HG03354 (cell line): Measurements from ENCODE around the gene RFNG.

Source experiments
- ATAC-seq: cut with Tn5 transposase; IDR thresholded peaks from one replicate; pipeline ENCODE4 v1.9.1; 2021; ENCODE audit warnings: mild to moderate bottlenecking; ENCODE audit not compliant: unreplicated experiment, poor library complexity, severe bottlenecking

Gene RFNG

DNA sequence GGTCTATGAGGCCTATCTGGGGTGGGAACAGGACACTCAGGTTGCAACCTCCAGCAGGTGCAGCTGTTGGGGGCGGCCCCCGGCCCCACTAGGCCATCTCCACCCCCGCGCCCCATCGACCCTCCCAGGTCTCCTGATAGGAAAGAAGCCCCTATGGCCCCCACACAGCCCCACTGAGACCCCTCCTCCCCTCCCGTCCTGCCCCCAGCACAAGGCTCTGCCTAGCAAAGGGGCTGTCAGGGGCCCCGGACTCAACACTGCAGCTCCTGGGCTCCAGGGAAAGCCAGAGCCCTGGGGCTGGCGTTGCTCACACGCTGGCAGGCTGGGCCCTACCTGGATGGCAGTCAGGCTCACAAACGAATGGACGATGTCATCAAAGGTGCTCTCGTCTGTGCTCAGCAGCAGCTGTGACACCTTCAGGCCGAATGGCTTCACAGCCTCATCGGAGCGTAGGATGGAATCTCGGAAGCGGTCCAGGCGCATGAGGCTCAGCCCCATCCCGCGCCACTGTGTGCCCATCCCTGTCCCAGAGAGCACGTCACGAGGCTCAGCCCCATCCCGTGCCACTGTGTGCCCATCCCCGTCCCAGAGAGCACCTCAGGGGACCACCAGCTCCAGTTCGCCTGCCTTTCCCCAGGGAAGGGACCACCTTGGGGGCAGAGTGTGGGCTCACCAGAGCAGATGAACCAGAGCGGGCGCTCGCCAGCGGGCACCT lies 39.1 kb upstream of the RFNG start:
- no peak for ATAC-seq

DNA sequence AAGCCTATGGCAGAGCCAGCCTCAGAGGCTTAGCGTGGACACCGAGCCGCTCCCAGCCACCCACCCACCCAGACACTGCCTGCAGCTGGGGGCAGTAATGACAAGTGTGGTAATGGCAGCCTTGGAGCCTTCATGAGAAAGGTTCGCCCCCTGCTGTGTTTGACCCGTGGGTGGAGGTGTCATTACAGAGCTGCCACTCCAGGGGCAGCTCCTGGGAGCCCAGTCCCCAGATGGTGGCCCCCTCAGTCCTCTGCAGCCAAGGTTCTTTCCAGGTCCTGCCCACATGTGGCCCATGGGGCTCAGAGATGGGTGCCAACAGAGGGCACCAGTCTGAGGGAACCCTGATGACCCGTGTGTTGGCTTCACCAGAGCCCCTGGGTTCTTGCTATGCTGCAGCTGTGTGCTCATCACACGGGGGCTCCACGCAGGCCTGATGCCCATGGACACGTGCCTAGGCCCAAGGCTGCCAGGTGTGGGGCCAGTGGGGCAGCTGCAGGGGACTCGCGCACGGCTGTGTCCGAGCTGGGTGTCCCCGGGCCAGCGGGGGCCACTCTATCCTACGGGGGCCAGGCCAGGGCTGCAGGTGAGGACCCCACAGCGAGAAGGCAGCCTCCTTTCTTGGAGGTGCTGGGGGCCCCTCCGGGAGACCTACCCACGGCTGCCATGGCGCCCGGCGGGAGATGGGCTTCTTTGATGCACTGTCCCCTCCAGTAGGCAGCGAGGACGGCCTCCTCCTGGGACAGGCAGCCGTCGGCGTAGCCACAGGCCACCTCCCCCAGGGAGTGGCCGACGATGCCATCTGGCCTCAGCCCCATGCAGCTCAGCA lies 38.3 kb upstream of the RFNG start:
- ATAC-seq, result no peak

DNA sequence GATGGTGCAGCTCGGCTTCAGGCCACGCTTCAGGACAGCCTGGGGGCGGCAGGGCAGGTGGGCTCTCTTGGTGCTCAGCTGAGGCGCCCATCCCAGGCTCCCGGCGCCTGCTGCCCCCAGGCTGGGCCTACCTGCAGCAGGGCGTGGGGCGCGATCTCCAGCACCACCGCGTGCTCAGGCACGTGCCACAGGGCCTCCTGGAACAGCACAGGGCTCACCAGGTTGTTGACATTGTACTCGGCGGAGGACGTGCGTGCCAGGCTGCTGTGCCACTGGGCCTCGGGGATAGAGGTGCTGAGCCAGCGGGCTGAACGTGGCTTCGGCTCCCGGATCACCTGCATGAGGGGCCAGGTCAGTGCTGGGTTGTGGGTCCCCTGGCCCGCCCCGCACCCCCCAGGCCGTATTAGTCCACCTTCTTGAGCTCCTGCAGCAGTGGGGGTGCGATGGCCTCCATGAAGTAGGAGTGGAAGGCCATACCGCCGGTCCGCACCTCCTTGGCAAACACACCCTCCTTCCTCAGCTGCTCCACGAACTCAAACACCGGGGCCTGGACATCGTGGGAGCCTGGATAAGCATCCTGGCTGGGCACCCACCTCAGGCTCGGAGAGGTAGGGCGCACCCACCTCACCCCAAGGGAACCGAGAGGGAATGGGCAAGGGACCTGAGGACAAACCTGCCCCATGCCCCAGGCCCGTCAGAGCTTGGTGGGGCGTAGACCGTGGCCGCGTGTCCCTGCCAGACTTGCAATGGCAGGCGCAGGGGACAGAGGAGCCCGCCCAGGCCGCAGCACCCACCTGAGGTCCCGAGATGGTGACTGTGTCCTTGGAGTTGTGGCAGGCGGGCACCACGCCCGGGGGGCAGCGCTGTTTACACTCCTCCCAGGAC lies 37.5 kb upstream of the RFNG start:
- ATAC-seq, result no peak

DNA sequence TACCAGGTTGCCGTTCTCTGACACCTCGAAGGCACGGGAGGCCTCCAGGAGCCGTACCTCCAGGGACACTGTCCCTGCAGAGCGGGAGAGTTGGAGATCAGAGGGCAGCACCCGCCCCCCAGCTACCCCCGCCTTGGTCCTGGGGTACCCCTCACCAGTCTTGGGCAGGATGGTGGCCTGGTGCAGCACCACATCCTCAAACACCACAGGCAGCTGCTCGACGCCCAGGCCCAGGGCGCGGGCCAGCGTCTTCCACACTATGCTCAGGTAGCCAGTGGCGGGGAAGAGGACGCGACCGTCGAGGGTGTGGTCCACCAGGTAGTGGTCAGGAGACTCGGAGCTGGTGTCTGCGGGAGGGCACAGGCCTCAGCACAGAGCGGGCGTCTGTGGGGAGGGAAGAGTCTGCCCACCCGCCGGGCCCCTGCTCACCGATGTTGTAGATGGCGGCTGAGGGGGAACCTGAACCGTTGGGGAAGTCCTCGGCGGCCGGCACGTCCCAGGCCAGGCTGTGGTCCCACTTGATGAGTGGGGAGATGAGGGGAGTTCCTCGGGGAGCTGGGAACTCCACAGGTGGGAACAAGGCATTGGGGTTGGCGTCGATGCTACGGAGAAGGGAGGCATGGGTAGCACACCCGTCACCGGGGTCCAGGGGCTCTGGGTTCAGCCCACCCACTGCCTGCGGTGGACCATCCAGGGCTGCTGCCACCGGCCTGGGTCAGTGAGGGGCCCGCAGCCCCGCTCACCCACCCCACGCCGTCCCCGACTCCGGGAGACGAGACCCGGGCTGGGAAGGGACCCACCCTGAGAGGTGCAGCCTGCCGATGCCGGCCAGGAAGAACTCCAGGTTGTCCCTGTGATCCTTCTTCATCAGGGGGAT lies 36.6 kb upstream of the RFNG start:
- no peak for ATAC-seq

DNA sequence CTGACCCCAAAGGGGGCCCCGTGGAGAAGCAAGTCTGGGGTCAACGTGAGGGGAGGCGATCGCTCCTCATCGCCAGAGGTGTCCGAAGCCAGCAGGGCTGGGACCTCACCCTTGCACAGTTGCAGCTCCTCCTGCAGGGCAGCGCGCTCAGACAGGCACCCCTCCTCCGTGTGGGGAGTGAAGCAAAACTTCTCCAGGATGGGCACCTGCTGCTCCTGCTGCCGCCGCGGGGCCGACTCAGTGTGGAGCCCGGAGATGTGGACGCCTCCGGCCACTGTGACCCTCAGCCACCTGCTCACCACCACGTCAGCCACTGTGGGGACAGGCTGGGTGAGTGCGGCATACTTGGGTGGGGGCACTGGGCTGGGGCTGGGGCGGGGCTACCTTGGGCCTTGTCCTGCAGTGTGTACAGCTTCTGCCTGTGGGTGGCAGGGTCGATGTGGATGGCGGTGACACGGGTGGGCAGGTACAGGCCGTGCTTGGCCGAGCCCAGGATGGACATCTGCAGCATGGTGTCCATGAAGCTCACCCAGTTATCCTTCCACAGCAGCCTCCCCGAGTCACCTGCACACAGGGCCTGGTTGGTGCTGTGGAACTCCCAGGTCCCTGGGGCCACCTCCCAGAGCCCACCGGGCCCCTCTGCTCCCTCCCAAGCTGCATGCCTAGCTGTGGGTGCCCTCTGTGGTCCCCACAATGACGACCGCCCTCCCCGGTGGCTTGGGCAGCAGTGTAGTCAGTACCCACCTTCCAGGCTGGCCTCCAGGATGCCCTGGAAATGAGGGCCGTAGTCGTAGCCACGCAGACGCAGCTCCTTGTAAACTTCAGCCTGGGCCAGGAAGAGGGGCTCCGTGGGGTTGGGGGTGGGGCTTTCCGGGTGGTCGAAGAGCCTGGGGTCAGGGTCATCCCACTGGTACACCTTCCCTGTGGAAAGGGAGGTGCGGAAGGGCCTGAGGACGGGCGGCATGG lies 35.6 kb upstream of the RFNG start:
- no peak for ATAC-seq

DNA sequence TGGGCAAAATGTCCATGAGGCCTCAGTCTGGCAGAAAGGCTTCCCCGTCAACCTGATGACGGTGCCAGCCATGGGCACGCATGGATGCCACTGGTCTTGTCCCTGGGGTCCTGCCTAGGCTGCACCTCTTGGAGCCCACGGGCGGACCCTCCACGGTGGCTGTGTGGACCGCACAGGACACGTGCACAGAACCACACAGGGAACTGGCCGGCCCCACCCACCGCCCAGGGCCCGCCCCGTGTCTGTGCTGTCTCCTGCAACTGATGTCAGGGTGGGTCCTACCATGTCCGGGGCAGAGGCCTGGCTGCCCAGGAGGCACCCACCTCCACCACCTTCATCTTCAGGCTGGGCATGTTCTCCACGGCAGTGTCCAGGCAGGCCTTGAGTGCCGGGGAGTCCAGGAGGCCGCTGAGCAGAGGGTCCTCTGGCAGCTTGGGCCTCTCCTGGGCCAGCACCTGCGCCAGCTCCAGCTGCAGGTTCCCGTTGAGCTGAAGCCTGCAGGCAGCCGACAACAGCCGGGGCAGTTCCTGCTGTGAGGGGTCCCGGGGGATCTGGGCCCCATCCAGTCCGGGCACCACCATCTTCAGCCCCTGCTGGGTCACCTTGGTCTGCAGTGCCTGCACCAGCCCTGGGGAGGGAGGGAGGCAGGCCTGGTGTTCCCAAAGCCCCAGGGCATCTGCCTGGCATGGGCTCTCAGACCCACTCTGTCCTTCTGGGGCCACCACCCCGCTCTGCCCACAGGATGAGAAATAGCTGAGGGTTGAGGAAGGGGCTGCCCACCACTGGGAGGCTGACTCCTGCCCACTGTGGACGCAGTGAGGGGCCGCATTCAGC lies 34.5 kb upstream of the RFNG start:
- no peak for ATAC-seq

DNA sequence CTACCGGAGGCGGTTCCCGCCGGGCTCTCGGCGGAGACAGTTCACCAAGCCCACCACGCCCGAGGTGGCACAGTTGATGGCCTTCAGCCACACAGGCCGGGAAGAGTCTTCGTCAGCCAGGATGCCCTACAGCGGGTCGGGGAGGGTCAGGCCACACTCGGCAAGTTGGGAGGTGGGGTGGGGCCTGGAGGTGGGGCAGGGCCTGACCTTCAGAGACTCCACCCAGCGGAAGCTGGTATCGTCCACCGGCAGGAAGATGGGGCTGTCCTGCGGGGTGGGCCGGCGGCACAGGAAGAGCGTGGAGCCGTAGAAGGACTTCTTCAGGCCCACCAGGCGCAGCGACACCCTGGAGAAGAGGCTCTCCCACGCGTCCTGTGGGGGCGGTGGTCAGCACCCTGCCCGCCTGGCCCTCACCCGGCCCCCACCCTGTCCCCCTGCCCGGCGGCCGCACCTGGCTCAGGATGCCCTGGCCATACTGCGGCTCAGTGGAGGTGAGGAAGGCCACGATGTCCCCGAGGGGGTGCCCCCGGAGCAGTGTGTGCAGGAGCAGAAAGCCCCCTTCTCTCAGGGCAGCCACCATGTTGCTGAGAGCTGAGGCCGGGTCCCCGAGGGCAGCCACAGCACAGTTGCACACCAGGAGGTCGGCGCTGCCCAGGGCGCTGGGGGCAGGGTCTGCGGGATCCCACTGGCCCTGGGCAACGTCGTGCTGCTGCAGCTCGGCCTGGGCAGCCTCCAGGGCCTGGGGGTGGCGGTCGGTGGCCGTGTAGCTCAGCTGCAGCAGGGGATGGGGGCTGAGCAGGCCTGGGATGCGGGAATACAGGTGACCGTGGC lies 33.6 kb upstream of the RFNG start:
- ATAC-seq, result no peak

DNA sequence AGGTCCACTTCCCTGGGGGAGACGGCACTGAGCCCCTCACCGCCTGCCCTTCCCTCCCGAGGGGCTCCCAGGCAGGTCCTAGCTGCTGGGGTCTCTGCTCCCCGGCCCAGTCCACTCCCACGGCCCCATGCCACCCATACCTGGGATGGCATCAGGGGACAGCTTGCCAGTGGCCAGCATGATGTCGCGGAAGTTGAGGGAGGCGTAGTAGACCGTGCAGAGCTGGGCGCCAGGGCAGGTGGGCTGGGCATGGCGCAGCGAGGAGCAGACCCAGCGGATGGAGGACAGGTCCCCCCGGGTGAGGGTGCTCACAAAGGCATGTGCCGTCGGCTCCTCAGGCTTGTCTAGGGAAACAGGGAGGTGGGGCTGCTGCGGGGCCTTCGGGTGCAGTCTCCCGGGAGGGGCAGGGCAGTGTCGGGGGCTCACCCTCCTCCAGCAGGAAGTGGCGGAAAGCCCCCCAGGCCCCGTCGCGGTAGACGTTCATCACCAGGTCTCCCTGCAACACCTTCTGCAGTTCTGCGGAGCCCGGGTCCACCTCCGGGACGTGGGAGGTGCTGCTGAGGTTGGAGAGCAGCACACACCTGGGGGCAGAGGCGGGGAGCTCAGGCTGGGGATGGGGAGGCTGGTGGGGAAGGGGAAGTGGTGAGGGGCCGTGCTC lies 32.9 kb upstream of the RFNG start:
- ATAC-seq, result no peak

DNA sequence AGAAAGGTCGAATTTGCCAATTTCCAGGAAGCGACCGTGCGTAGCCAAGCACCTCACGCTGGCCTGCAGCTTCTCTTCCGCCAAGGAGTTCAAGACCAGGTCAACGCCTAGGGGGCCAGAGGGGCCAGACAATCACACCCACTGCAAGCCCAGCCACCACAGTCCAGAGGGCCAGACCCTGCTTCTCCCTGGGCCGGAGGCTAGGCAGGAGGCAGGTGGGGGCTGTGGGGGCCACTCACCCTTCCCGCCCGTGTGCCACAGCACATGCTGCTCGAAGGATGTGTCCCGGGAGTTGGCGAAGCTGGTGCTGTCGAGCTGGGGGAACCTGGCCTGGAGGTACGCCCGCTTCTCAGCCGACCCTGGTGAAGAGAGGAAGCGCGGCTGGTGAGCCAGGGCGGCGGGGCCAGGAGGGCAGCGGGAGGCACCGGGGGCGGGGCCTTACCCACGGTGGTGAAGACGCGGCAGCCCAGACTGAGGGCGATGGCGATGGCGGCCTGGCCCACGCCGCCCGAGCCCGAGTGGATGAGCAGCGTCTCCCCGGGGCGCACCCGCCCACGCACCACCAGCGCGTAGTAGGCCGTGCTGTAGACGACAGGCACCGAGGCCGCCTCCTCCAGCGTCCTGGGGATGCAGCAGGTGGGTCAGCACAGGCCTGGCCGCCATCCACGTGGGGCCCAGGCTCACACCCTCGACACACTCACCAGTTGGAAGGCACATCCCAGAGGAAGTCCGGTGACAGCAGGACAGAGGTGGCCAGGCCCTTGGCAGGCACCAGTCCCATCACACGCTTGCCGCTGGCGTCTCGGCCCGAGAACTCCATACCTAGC lies 32.1 kb upstream of the RFNG start:
- no peak for ATAC-seq

DNA sequence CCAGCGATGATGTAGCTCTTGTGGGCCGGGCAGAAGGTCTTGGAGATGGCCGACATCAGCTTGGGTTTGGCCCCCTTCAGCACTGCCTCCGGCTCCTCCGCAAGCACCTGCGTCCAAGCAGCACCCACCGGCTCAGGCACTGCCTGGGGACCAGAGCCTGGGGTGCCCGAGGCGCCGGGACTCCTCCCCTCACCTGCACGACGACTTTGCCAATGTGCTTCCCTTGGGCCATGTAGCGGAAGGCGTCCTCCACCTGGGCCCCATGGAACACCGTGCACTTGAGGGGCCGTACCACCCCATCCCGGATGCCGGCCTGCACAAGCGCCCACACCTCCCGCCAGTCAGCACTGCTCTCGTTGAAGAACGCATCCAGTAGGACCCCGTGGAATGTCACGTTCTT lies 31.4 kb upstream of the RFNG start:
- ATAC-seq, result no peak

DNA sequence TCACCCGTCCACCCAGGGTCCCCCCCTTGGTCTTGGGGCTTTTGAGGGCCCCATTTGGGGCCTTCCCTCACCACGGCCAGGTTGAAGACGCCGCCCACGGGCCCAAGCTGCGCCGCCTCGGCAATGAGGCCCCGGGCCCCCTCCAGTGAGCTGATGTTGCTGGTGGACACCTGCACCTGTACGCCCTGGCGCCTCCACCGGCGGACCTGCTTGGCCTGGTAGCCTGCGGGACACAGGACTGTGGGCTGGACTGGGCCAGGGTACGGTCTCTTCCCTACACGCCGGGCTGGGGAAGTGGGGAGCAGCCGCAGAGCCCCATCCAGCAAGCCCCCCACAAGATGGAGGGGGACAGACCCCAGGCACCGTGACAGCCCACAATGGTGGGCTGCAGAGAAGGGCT lies 30.8 kb upstream of the RFNG start:
- no peak for ATAC-seq

DNA sequence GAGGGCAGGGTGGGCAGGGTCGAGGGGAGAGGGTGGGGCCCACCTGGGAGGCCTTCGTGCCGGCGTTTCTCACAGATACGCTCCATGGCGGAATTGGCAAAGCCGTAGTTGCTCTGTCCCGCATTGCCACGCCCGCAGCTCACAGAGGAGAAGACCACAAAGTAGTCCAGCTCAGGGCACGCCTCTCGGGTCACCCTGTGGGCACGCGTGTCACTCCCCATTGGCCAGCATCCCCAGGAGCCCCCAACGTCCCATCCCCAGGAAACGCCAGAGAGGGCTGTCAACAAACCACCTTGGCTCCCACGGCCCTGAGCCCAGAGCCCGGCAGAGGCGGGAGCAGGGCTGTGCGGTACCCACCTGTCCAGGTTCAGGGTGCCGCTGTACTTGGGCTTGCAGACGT lies 30.4 kb upstream of the RFNG start:
- no peak for ATAC-seq

DNA sequence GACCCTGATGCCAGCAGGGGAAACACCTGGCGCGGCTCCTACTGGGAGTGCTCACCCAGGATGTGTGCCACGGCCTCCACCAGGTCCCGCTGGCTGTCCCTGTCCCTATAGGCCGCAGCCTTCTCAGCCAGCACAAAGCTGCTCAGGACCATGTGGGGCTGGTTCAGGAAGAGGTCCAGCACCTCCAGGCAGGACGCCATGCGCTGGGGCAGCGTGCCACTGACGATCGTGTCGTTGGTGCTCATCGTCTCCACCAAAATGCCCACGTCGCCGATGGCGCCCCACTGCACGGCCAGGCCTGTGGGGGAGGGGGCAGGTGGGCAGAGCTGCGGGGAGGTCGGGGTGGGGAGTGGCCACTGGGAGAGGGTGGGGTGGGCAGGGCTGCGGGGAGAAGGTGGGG lies 29.9 kb upstream of the RFNG start:
- no peak for ATAC-seq

DNA sequence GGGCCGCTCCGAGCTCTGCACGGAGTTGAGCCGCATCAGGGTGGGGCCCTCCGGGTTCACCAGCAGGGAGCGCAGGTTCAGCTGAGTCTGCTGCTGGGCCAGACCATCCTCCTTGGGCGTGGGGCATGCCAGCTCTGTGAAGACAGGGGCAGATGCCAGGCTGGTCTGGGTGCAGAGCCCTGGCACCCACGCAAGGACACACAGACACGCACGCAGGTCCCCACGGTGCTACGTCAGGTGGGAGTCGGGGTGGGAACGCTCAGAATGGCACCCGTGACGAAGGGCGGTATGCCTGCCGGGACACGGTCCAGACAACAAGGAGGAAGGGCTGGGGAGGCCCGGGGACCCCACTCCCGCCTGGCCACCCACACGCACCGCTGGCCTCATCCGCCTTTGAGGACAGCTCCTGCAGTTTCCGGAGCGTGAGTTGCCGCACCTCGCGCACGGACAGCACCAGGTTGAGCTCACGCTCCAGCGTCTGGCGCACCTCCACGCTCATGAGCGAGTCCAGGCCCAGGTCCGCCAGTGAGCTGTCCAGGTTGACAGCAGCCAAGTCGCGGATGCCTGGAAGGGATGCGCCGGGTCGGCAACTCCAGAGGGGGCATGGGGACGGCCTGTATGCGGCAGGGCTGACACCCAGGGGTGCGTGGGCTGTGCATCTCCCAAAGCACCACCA lies 29.3 kb upstream of the RFNG start:
- no peak for ATAC-seq
